ENCODE measurements around the gene FAM240B. TPM values are rescaled to one million over a fixed set of nuclear protein-coding genes. Genes with fewer than 3 reads are reported as not detected.

FAM240B gene
- total and polyA plus RNA-seq, 2 of the 13 experiments (the other 11 are each of a cell fraction or from before 2014, with no cell fraction given), result not detected

DNA sequence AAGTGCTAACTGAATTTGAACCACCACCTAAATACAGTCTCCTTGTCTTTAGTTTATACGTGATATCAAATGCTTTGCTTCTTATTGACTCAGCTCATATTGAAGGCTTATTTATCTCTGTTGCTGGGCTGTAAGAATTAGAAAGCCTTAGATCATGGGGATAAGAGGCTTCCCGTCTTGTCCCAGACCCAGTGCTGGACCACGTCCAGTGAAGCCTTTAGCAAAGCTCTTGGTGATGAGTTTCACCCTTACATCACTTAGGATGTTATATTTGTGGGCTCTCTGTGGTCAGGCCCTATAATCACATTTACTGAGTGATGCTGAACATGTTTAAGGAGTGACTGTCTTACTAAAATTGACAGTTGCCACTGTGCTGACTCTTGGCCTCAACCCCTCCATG, 11.2 kb downstream of the FAM240B start:
- no TSS peak for BruUV-seq (replicated peaks)
- H3K27me3 ChIP-seq (ENCODE audit: control insufficient read depth in 1 of 2, insufficient read depth in 2 of 2, low read length in 2 of 2), result peaks cover 1 to 42% of the 10 kb centered on the region in 2 experiments; a peak in 3 of 5 replicates
- FAIRE-seq (no peak), DNase-seq (ENCODE audit: low spot score) (no peak), ATAC-seq (no peak)
- H3K9ac ChIP-seq (ENCODE audit: insufficient read depth, low read depth, low read length), result no peak overlapping the region
- WGBS (ENCODE audit: low lambda C conversion rate), result 15% methylated on average over 3 of the region's 3 CpGs
- H2AFZ ChIP-seq (ENCODE audit: low read length), result no peak overlapping the region
- ChIA-PET POLR2A (no interaction called here), CTCF (ENCODE audit: low intra/inter-chr PET ratio, low total read pairs) (no interaction called here)
- H3K9me3 ChIP-seq (ENCODE audit: low read length), result no peaks in the 10 kb centered on the region
- no peak overlapping the region for H3K4me2 ChIP-seq (ENCODE audit: low read depth, low read length)
- no peak overlapping the region for H3K4me3 ChIP-seq (replicated peaks in 1 of 3; ENCODE audit: insufficient read depth in 1 of 3, low read depth in 2 of 3, low read length in 3 of 3)
- in situ Hi-C loops (cut with HindIII; ENCODE audit: extremely low pct_ligation_motif_present, low pct_unique_long_range_greater_than_20kb), result no loop called here
- H3K4me1 ChIP-seq (ENCODE audit: insufficient read depth, low read length), result no peaks in the 10 kb centered on the region
- H3K36me3 ChIP-seq (replicated peaks in 1 of 2; ENCODE audit: control insufficient read depth in 1 of 2, insufficient read depth in 2 of 2, low read length in 2 of 2), result no peaks in the 10 kb centered on the region
- intact Hi-C loops (cut with micrococcal nuclease; ENCODE audit: unreplicated experiment), result no loop called here
- no peaks in the 10 kb centered on the region for H3K79me2 ChIP-seq (ENCODE audit: insufficient read depth, low read length)
- H4K20me1 ChIP-seq (ENCODE audit: insufficient read depth, low read length), result no peaks in the 10 kb centered on the region
- no peak overlapping the region for H3K27ac ChIP-seq (ENCODE audit: extremely low read length, insufficient read depth, low read length)
- TF ChIP-seq TEAD3 (CRISPR knock-in tag; optimal IDR thresholded peaks at IDR 0.05; ENCODE audit: borderline replicate concordance), result no peak
- TF ChIP-seq PLRG1 (conservative IDR thresholded peaks at IDR 0.05), result no peak
- TF ChIP-seq, protein P1, sequence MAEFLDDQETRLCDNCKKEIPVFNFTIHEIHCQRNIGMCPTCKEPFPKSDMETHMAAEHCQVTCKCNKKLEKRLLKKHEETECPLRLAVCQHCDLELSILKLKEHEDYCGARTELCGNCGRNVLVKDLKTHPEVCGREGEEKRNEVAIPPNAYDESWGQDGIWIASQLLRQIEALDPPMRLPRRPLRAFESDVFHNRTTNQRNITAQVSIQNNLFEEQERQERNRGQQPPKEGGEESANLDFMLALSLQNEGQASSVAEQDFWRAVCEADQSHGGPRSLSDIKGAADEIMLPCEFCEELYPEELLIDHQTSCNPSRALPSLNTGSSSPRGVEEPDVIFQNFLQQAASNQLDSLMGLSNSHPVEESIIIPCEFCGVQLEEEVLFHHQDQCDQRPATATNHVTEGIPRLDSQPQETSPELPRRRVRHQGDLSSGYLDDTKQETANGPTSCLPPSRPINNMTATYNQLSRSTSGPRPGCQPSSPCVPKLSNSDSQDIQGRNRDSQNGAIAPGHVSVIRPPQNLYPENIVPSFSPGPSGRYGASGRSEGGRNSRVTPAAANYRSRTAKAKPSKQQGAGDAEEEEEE (CRISPR knock-in tag; IDR thresholded peaks at IDR 0.05; ENCODE audit: borderline replicate concordance), result no peak
- TF ChIP-seq ZNF281 (CRISPR knock-in tag; IDR thresholded peaks at IDR 0.05; ENCODE audit: borderline replicate concordance), result no peak
- TF ChIP-seq BHLHE40 (IDR thresholded peaks at IDR 0.05; ENCODE audit: low read length), result no peak
- no peak for TF ChIP-seq IKZF1 (IDR thresholded peaks at IDR 0.05)
- TF ChIP-seq HNF1A (IDR thresholded peaks at IDR 0.05; ENCODE audit: low read depth), result no peak
- no peak for TF ChIP-seq HNF1A (CRISPR knock-in tag; IDR thresholded peaks at IDR 0.05; ENCODE audit: borderline replicate concordance)
- no peak for TF ChIP-seq ZNF207 (IDR thresholded peaks at IDR 0.05; ENCODE audit: borderline replicate concordance)
- TF ChIP-seq, protein P2, sequence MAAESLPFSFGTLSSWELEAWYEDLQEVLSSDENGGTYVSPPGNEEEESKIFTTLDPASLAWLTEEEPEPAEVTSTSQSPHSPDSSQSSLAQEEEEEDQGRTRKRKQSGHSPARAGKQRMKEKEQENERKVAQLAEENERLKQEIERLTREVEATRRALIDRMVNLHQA (CRISPR knock-in tag; IDR thresholded peaks at IDR 0.05), result no peak
